WTC11 (cell line): ENCODE data around the gene POC1A. TPM values are rescaled to one million over a fixed set of nuclear protein-coding genes. Genes with fewer than 3 reads are reported as not detected.

Experiments
- ATAC-seq: fragments of 200-7000 bp; cut with Tn5 transposase; 2 replicates; pipeline ENCODE4 v1.10.0; 2021; ENCODE audit warnings: mild to moderate bottlenecking, moderate library complexity
- CTCF ChIA-PET: fragments of 300-600 bp; sonication (Branson Sonifier 250); formaldehyde crosslinking; loops from one replicate; lab custom pipeline; 2021; ENCODE audit warnings: antibody characterized with exemption; lab: Charles Lee
- POLR2A ChIA-PET: fragments of 350-600 bp; sonication (Branson Sonifier 250); formaldehyde crosslinking; loops from one replicate; lab custom pipeline; 2021; ENCODE audit warnings: antibody characterized with exemption; lab: Charles Lee
- DNase-seq: peaks from one replicate; pipeline ENCODE4 v3.0.0; 2021; ENCODE audit warnings: low spot score
- H3K27ac Mint-ChIP-seq: 2 replicates; pipeline ENCODE4 v1.8.0; 2021; ENCODE audit warnings: mixed read lengths
- H3K27me3 Mint-ChIP-seq: 2 replicates; pipeline ENCODE4 v1.8.0; 2021; ENCODE audit warnings: low read depth, mild to moderate bottlenecking, moderate library complexity, mixed read lengths
- H3K36me3 Mint-ChIP-seq: 2 replicates; pipeline ENCODE4 v1.8.0; 2021; ENCODE audit warnings: mixed read lengths
- H3K4me1 Mint-ChIP-seq: 2 replicates; pipeline ENCODE4 v1.8.0; 2022; ENCODE audit warnings: mixed read lengths
- H3K4me3 Mint-ChIP-seq: 2 replicates; pipeline ENCODE4 v1.8.0; 2021; ENCODE audit warnings: mild to moderate bottlenecking, moderate library complexity, mixed read lengths
- H3K9me3 Mint-ChIP-seq: 2 replicates; pipeline ENCODE4 v1.8.0; 2021; ENCODE audit warnings: mixed read lengths
- ATF1 ChIP-seq: sonication (generic); formaldehyde crosslinking; IDR thresholded peaks from 2 replicates; pipeline ENCODE4 v1.8.1; 2023; ENCODE audit warnings: mild to moderate bottlenecking, moderate library complexity, missing genetic modification reagents
- CTCF ChIP-seq: fragments of 200-600 bp; IDR thresholded peaks from 2 replicates; pipeline ENCODE4 v1.8.0; 2022; ENCODE audit warnings: antibody characterized with exemption
- ESRRA ChIP-seq: sonication (generic); formaldehyde crosslinking; IDR thresholded peaks from 2 replicates; pipeline ENCODE4 v1.8.1; 2022; ENCODE audit warnings: mild to moderate bottlenecking, missing genetic modification reagents, borderline replicate concordance
- ETV6 ChIP-seq: sonication (generic); formaldehyde crosslinking; IDR thresholded peaks from 2 replicates; pipeline ENCODE4 v1.8.1; 2022; ENCODE audit warnings: mild to moderate bottlenecking, missing genetic modification reagents
- FOXP1 ChIP-seq: sonication (generic); formaldehyde crosslinking; IDR thresholded peaks from 2 replicates; pipeline ENCODE4 v1.8.0; 2022; ENCODE audit warnings: missing genetic modification reagents, mild to moderate bottlenecking, moderate library complexity, borderline replicate concordance
- GRHL2 ChIP-seq: fragments of 250-450 bp; sonication (Bioruptor Pico); IDR thresholded peaks from 2 replicates; pipeline ENCODE4 v1.8.0; 2022; ENCODE audit warnings: mild to moderate bottlenecking, moderate library complexity; ENCODE audit not compliant: insufficient replicate concordance, severe bottlenecking
- GTF2I ChIP-seq: fragments of 250-450 bp; sonication (Bioruptor Pico); conservative IDR thresholded peaks from 2 replicates; pipeline ENCODE4 v1.4.0; 2021; ENCODE audit warnings: mild to moderate bottlenecking
- HMGXB4 ChIP-seq: sonication (generic); formaldehyde crosslinking; IDR thresholded peaks from 2 replicates; pipeline ENCODE4 v1.8.1; 2023; ENCODE audit warnings: mild to moderate bottlenecking, moderate library complexity, missing genetic modification reagents
- IRF2 ChIP-seq: sonication (generic); formaldehyde crosslinking; IDR thresholded peaks from 2 replicates; pipeline ENCODE4 v1.8.0; 2022; ENCODE audit warnings: low read depth, missing genetic modification reagents, borderline replicate concordance
- JUN ChIP-seq: sonication (generic); formaldehyde crosslinking; IDR thresholded peaks from 2 replicates; pipeline ENCODE4 v1.8.0; 2023; ENCODE audit warnings: mild to moderate bottlenecking, missing genetic modification reagents
- MAX ChIP-seq: sonication (generic); formaldehyde crosslinking; IDR thresholded peaks from 2 replicates; pipeline ENCODE4 v1.8.0; 2022; ENCODE audit warnings: mild to moderate bottlenecking, missing genetic modification reagents
- NFATC4 ChIP-seq: fragments of 250-450 bp; sonication (Bioruptor Pico); IDR thresholded peaks from 2 replicates; pipeline ENCODE4 v1.9.0; 2021; ENCODE audit warnings: mild to moderate bottlenecking
- NFE2L1 ChIP-seq: sonication (generic); formaldehyde crosslinking; IDR thresholded peaks from 2 replicates; pipeline ENCODE4 v1.8.1; 2023; ENCODE audit warnings: missing genetic modification reagents
- NR2C2 ChIP-seq: sonication (generic); formaldehyde crosslinking; IDR thresholded peaks from 2 replicates; pipeline ENCODE4 v1.8.0; 2022; ENCODE audit warnings: mild to moderate bottlenecking, missing genetic modification reagents
- NR3C1 ChIP-seq: sonication (generic); formaldehyde crosslinking; conservative IDR thresholded peaks from 2 replicates; pipeline ENCODE4 v1.8.1; 2023; ENCODE audit warnings: low read depth, mild to moderate bottlenecking, missing genetic modification reagents
- PRDM15 ChIP-seq: sonication (generic); formaldehyde crosslinking; IDR thresholded peaks from 2 replicates; pipeline ENCODE4 v1.8.0; 2022; ENCODE audit warnings: missing genetic modification reagents
- PREB ChIP-seq: sonication (generic); formaldehyde crosslinking; IDR thresholded peaks from 2 replicates; pipeline ENCODE4 v1.8.1; 2022; ENCODE audit warnings: mild to moderate bottlenecking, missing genetic modification reagents, moderate library complexity, borderline replicate concordance
- RELA ChIP-seq: sonication (generic); formaldehyde crosslinking; IDR thresholded peaks from 2 replicates; pipeline ENCODE4 v1.8.1; 2022; ENCODE audit warnings: missing genetic modification reagents, mild to moderate bottlenecking, borderline replicate concordance
- TEAD1 ChIP-seq: sonication (generic); formaldehyde crosslinking; IDR thresholded peaks from 2 replicates; pipeline ENCODE4 v1.8.0; 2022; ENCODE audit warnings: mild to moderate bottlenecking, missing genetic modification reagents
- TP53 ChIP-seq: sonication (generic); formaldehyde crosslinking; IDR thresholded peaks from 2 replicates; pipeline ENCODE4 v1.8.1; 2023; ENCODE audit warnings: mild to moderate bottlenecking, missing genetic modification reagents
- USF1 ChIP-seq: sonication (generic); formaldehyde crosslinking; IDR thresholded peaks from 2 replicates; pipeline ENCODE4 v1.8.0; 2022; ENCODE audit warnings: mild to moderate bottlenecking, missing genetic modification reagents
- ZBTB43 ChIP-seq: sonication (generic); formaldehyde crosslinking; IDR thresholded peaks from 2 replicates; pipeline ENCODE4 v1.8.1; 2023; ENCODE audit warnings: mild to moderate bottlenecking, missing genetic modification reagents
- total RNA-seq: library from RNA; stranded (reverse); gene quantifications from 3 replicates; pipeline ENCODE4 v1.2.3, GENCODE V29; 2021

POC1A gene
- total RNA-seq, 1 experiment from 2014 or later = 31.3 TPM

- no peak for TF ChIP-seq PRDM15
- no peak for TF ChIP-seq USF1 (CRISPR knock-in tag)
- TF ChIP-seq GRHL2 (CRISPR knock-in tag) = no peak
- no peak for TF ChIP-seq JUN (CRISPR knock-in tag)
- no peak for TF ChIP-seq MAX (CRISPR knock-in tag)
- TF ChIP-seq ESRRA = no peak
Observed at GRCh38 chr3:52203701-52204100, 49.5 kb upstream of the POC1A start (continued).

- Mint-ChIP-seq H3K9me3 (no peaks in the 10 kb centered on the region), H3K4me3 (no peak overlapping the region), H3K4me1 (peaks cover 12% of the 10 kb centered on the region), H3K27ac (no peak overlapping the region)
- ChIA-PET CTCF (interaction anchor here (1.3 kb wide), 1 partner anchor 18 kb away, joined by 10 read pairs; no protein-coding TSS in a partner anchor), POLR2A (no interaction called here)
- ATAC-seq (no peak), DNase-seq (no peak)
- no peak for TF ChIP-seq TEAD1 (CRISPR knock-in tag)
- TF ChIP-seq NFATC4 (CRISPR knock-in tag) = no peak
- TF ChIP-seq FOXP1 (CRISPR knock-in tag) = no peak
- no peak for TF ChIP-seq NR3C1
- no peak for TF ChIP-seq ATF1 (CRISPR knock-in tag)
- TF ChIP-seq TP53 (CRISPR knock-in tag) = no peak
- no peak for TF ChIP-seq RELA (CRISPR knock-in tag)
- TF ChIP-seq, all 79 proteins: peak for 0
- Mint-ChIP-seq H3K27me3 (peaks cover 2% of the 10 kb centered on the region; the same call in 1 of the 2 replicates), H3K36me3 (peaks cover 66% of the 10 kb centered on the region)
Observed at GRCh38 chr3:52202384-52203077, 48.3 kb upstream of the POC1A start.

GRCh38 chr3:52200981-52201679 lies 46.9 kb upstream of the POC1A start:
- CTCF ChIA-PET = interaction anchor here (0.6 to 1.2 kb wide), 4 partner anchors 19 to 1938 kb away, joined by 3 to 7 read pairs (median 4); no protein-coding TSS in a partner anchor
- Mint-ChIP-seq H3K36me3 (peaks cover 54% of the 10 kb centered on the region), H3K4me3 (no peak overlapping the region)

More at GRCh38 chr3:52200981-52201679, 46.9 kb upstream of the POC1A start:
- H3K27me3 Mint-ChIP-seq = peaks cover 11% of the 10 kb centered on the region
- H3K27ac Mint-ChIP-seq = no peak overlapping the region
- DNase-seq = no peak
- no peaks in the 10 kb centered on the region for H3K9me3 Mint-ChIP-seq
- ATAC-seq = no peak
- peaks cover 15% of the 10 kb centered on the region for H3K4me1 Mint-ChIP-seq
- POLR2A ChIA-PET = no interaction called here
- TF ChIP-seq NR2C2 (CRISPR knock-in tag) (no peak), ZBTB43 (no peak), ATF1 (CRISPR knock-in tag) (no peak), PREB (CRISPR knock-in tag) (no peak), HMGXB4 (CRISPR knock-in tag) (no peak), CTCF (no peak), NFATC4 (CRISPR knock-in tag) (no peak), NFE2L1 (CRISPR knock-in tag) (no peak), ESRRA (no peak), ETV6 (no peak), IRF2 (CRISPR knock-in tag) (no peak), GTF2I (CRISPR knock-in tag) (no peak)
- TF ChIP-seq, all 79 proteins: peak for 0
